H9 (cell line): ENCODE measurements around the gene IL17REL. TPM values are rescaled to one million over a fixed set of nuclear protein-coding genes. Genes with fewer than 3 reads are reported as not detected.

ENCODE experiments used
- DNase-seq: peaks from one replicate; pipeline ENCODE4 v3.0.0-alpha.2; 2017
- H2AFZ ChIP-seq: one replicate; pipeline ENCODE4 v1.6.1; 2013; ENCODE audit warnings: mild to moderate bottlenecking, low read length, control low read depth, moderate library complexity
- H2AK5ac ChIP-seq: 2 replicates; pipeline ENCODE4 v1.6.1; 2013; ENCODE audit warnings: low read length, control low read depth, mixed read lengths; ENCODE audit not compliant: insufficient read length
- H2BK120ac ChIP-seq: one replicate; pipeline ENCODE4 v1.6.1; 2013; ENCODE audit warnings: low read depth, mild to moderate bottlenecking, low read length, control low read depth, inconsistent platforms; ENCODE audit not compliant: poor library complexity, severe bottlenecking
- H2BK12ac ChIP-seq: 2 replicates; pipeline ENCODE4 v1.6.1; 2013; ENCODE audit warnings: low read length, control low read depth, mixed read lengths, low read depth; ENCODE audit not compliant: insufficient read length
- H2BK15ac ChIP-seq: 2 replicates; pipeline ENCODE4 v1.6.1; 2013; ENCODE audit warnings: low read depth, low read length, control low read depth
- H2BK20ac ChIP-seq: one replicate; pipeline ENCODE4 v1.6.1; 2013; ENCODE audit warnings: low read depth, mild to moderate bottlenecking, low read length, control low read depth, inconsistent platforms; ENCODE audit not compliant: poor library complexity, severe bottlenecking
- H2BK5ac ChIP-seq: 2 replicates; pipeline ENCODE4 v1.6.1; 2013; ENCODE audit warnings: low read length, control low read depth, mixed read lengths; ENCODE audit not compliant: insufficient read length
- H3K14ac ChIP-seq: 2 replicates; pipeline ENCODE4 v1.6.1; 2013; ENCODE audit warnings: low read length, control low read depth; ENCODE audit not compliant: insufficient read depth
- H3K18ac ChIP-seq: 2 replicates; pipeline ENCODE4 v1.6.1; 2013; ENCODE audit warnings: low read depth, mild to moderate bottlenecking, mixed read lengths, low read length, control low read depth; ENCODE audit not compliant: insufficient read length
- H3K23ac ChIP-seq: 2 replicates; pipeline ENCODE4 v1.6.1; 2013; ENCODE audit warnings: low read length, control low read depth, mixed read lengths, low read depth; ENCODE audit not compliant: insufficient read length
- H3K23me2 ChIP-seq: 2 replicates; pipeline ENCODE4 v1.6.1; 2013; ENCODE audit warnings: low read depth, mild to moderate bottlenecking, mixed read lengths, low read length, control low read depth; ENCODE audit not compliant: insufficient read length, poor library complexity, severe bottlenecking
- H3K27ac ChIP-seq: 2 replicates; pipeline ENCODE4 v1.5.1; 2013; ENCODE audit warnings: low read length, control low read depth, mixed read lengths, low read depth; ENCODE audit not compliant: insufficient read length
- H3K27me3 ChIP-seq: 2 replicates; pipeline ENCODE4 v1.6.1; 2013; ENCODE audit warnings: low read length, control low read depth, inconsistent platforms; ENCODE audit not compliant: insufficient read depth
- H3K4ac ChIP-seq: 2 replicates; pipeline ENCODE4 v1.6.1; 2013; ENCODE audit warnings: low read depth, mild to moderate bottlenecking, control low read depth, inconsistent platforms, low read length, moderate library complexity
- H3K4me1 ChIP-seq: 2 replicates; pipeline ENCODE4 v1.6.1; 2013; ENCODE audit warnings: low read length, control low read depth, inconsistent platforms; ENCODE audit not compliant: insufficient read depth
- H3K4me2 ChIP-seq: 2 replicates; pipeline ENCODE4 v1.6.1; 2013; ENCODE audit warnings: low read length, control low read depth, mixed read lengths; ENCODE audit not compliant: insufficient read length, insufficient read depth
- H3K56ac ChIP-seq: 2 replicates; pipeline ENCODE4 v1.6.1; 2013; ENCODE audit warnings: low read depth, mild to moderate bottlenecking, mixed read lengths, low read length, control low read depth; ENCODE audit not compliant: insufficient read length
- H3K79me1 ChIP-seq: 2 replicates; pipeline ENCODE4 v1.6.1; 2013; ENCODE audit warnings: low read depth, mild to moderate bottlenecking, moderate library complexity, low read length, control low read depth, inconsistent platforms; ENCODE audit not compliant: insufficient read depth, poor library complexity, severe bottlenecking
- H3K79me2 ChIP-seq: 2 replicates; pipeline ENCODE4 v1.6.1; 2013; ENCODE audit warnings: low read length, control low read depth, inconsistent platforms; ENCODE audit not compliant: insufficient read depth
- H3K9ac ChIP-seq: 2 replicates; pipeline ENCODE4 v1.6.1; 2013; ENCODE audit warnings: low read length, control low read depth, mixed read lengths; ENCODE audit not compliant: insufficient read length; ENCODE audit errors: extremely low read depth
- H3K9me3 ChIP-seq: one replicate; pipeline ENCODE4 v1.6.1; 2013; ENCODE audit warnings: low read depth, low read length, inconsistent platforms; ENCODE audit not compliant: control insufficient read depth
- H3T11ph ChIP-seq: one replicate; pipeline ENCODE4 v1.6.1; 2013; ENCODE audit warnings: mild to moderate bottlenecking, low read length, control low read depth, inconsistent platforms
- H4K20me1 ChIP-seq: one replicate; pipeline ENCODE4 v1.6.1; 2013; ENCODE audit not compliant: control insufficient read depth, insufficient read length, insufficient read depth
- H4K5ac ChIP-seq: 2 replicates; pipeline ENCODE4 v1.6.1; 2013; ENCODE audit warnings: low read depth, mild to moderate bottlenecking, mixed read lengths, low read length, control low read depth; ENCODE audit not compliant: insufficient read length
- H4K8ac ChIP-seq: replicated peaks from 2 replicates; pipeline ENCODE4 v1.6.1; 2013; ENCODE audit warnings: low read length, control low read depth, mixed read lengths, low read depth; ENCODE audit not compliant: insufficient read length
- H4K91ac ChIP-seq: 2 replicates; pipeline ENCODE4 v1.6.1; 2013; ENCODE audit warnings: low read depth, mild to moderate bottlenecking, moderate library complexity, mixed read lengths, low read length, control low read depth; ENCODE audit not compliant: insufficient read length
- H3K27ac Mint-ChIP-seq, 3 experiments: 2 replicates in 2 of 3; 3 replicates in 1 of 3; pipeline ENCODE4 v1.8.0; 2020 to 2021; ENCODE audit warnings: mixed read lengths in 3 of 3, mild to moderate bottlenecking in 1 of 3, moderate library complexity in 1 of 3
- H3K27me3 Mint-ChIP-seq: 2 replicates; pipeline ENCODE4 v1.8.0; 2021; ENCODE audit warnings: low read depth, mild to moderate bottlenecking, moderate library complexity, mixed read lengths
- H3K36me3 Mint-ChIP-seq, 3 experiments: 2 replicates in 2 of 3; 3 replicates in 1 of 3; pipeline ENCODE4 v1.8.0; 2020 to 2021; ENCODE audit warnings: low read depth in 3 of 3, mixed read lengths in 3 of 3; ENCODE audit not compliant: insufficient read depth in 1 of 3
- H3K4me1 Mint-ChIP-seq, 2 experiments: 2 replicates each; pipeline ENCODE4 v1.8.0; 2020; ENCODE audit warnings: mixed read lengths in 2 of 2
- H3K4me3 Mint-ChIP-seq, 2 experiments: 2 replicates in 1 of 2; 3 replicates in 1 of 2; pipeline ENCODE4 v1.8.0; 2020 to 2021; ENCODE audit warnings: mild to moderate bottlenecking in 2 of 2, mixed read lengths in 2 of 2, moderate library complexity in 1 of 2
- H3K9me3 Mint-ChIP-seq, 2 experiments: 2 replicates in 1 of 2; 3 replicates in 1 of 2; pipeline ENCODE4 v1.8.0; 2020; ENCODE audit warnings: mild to moderate bottlenecking in 2 of 2, mixed read lengths in 2 of 2, moderate library complexity in 1 of 2
- WGBS: extraction: QIAGEN DNeasy Blood & Tissue Kit; methylation state at CpG from one replicate; pipeline ENCODE4 v1.1.7; 2013; ENCODE audit warnings: missing lambda C conversion rate, low lambda C conversion rate, mixed read lengths; ENCODE audit not compliant: insufficient read length; ENCODE audit errors: extremely low coverage; 5-methylcytosine and 5-hydroxymethylcytosine counted together
- total RNA-seq: library from RNA; stranded (reverse); gene quantifications from 2 replicates; pipeline ENCODE4 v1.2.1, GENCODE V29; 2021
- TF ChIP-seq, protein P1 (sequence below): fragments of 200-600 bp; sonication (generic); conservative IDR thresholded peaks from 3 replicates; pipeline ENCODE4 v1.8.0; 2021; ENCODE audit warnings: antibody characterized with exemption, mild to moderate bottlenecking

The IL17REL gene
- total RNA-seq, 1 experiment from 2014 or later: 0.20 TPM

DNA sequence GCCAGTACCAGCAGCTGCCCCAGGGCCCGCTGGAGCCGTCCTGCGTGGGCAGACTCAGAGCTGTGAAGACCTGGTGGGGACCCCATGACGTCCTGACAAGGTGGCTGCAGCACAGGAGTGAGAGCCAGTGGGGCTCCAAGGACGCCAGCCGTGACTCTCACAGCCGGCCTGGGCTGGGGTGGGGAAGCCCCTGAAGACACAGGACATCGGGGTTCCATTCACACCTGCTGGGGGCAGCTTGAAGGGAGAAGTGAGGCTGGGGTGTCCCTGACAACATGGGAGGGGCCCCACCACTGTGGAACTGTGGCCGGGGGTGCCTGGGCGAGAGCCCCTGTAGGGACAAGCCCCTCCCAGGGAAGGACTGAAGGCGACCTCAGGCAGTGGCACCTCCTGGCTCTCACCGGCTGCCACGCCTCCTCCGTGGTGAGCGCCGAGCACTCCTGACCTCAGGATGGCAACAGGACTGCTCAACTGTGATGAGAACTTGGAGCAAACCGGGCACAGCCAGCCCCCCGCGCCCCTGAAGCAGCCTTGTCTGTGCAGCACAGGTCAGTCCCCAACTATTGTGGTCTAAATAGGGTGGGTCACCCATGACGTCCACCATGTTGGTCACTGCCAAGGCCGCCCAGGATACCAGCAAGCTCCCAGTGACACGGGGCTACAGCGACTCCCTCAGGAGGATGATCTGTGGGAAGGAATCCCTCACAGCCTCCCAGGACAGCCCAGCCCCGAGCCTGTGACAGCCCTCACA lies 22.7 kb upstream of the IL17REL start:
- DNase-seq: no peak
- WGBS: no CpG with 5 or more reads among the region's 24 CpGs
- no peaks in the 10 kb centered on the region for H3K27me3 ChIP-seq

More for the DNA sequence above, 22.7 kb upstream of the IL17REL start:
- Histone ChIP-seq H3K56ac (no peak overlapping the region), H3K14ac (no peak overlapping the region; the same call in 1 of the 2 replicates), H3K9me3 (no peaks in the 10 kb centered on the region), H3K9ac (no peak overlapping the region), H3K79me2 (no peaks in the 10 kb centered on the region), H2BK120ac (no peak overlapping the region), H3K27ac (no peak overlapping the region), H3K79me1 (no peaks in the 10 kb centered on the region), H2AFZ (no peak overlapping the region), H2BK15ac (no peak overlapping the region), H4K91ac (no peak overlapping the region), H4K8ac (no peak overlapping the region), H3T11ph (no peak overlapping the region), H2BK20ac (no peak overlapping the region), H3K4me2 (no peak overlapping the region), H3K4ac (no peak overlapping the region), H4K20me1 (no peaks in the 10 kb centered on the region), H2AK5ac (no peak overlapping the region), H2BK5ac (no peak overlapping the region), H3K23me2 (no peaks in the 10 kb centered on the region), H3K4me1 (no peaks in the 10 kb centered on the region), H4K5ac (no peak overlapping the region), H3K23ac (no peak overlapping the region), H2BK12ac (no peak overlapping the region), H3K18ac (no peak overlapping the region)
- H3K9me3 Mint-ChIP-seq: peaks cover 4 to 10% of the 10 kb centered on the region in 2 experiments; a peak in 3 of 5 replicates
- TF ChIP-seq, protein P1, sequence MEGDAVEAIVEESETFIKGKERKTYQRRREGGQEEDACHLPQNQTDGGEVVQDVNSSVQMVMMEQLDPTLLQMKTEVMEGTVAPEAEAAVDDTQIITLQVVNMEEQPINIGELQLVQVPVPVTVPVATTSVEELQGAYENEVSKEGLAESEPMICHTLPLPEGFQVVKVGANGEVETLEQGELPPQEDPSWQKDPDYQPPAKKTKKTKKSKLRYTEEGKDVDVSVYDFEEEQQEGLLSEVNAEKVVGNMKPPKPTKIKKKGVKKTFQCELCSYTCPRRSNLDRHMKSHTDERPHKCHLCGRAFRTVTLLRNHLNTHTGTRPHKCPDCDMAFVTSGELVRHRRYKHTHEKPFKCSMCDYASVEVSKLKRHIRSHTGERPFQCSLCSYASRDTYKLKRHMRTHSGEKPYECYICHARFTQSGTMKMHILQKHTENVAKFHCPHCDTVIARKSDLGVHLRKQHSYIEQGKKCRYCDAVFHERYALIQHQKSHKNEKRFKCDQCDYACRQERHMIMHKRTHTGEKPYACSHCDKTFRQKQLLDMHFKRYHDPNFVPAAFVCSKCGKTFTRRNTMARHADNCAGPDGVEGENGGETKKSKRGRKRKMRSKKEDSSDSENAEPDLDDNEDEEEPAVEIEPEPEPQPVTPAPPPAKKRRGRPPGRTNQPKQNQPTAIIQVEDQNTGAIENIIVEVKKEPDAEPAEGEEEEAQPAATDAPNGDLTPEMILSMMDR: no peak
- no peaks in the 10 kb centered on the region for H3K4me1 Mint-ChIP-seq
- H3K27me3 Mint-ChIP-seq: peaks cover 17% of the 10 kb centered on the region
- no peak overlapping the region for H3K4me3 Mint-ChIP-seq
- no peak overlapping the region for H3K27ac Mint-ChIP-seq
- H3K36me3 Mint-ChIP-seq: no peaks in the 10 kb centered on the region
